HG03097 (cell line): ENCODE results near the gene ZNF660.
"Not testable (repeated sequence)": the region's sequence is repeated elsewhere in the genome, so short reads cannot be mapped to it uniquely, and the experiment has no call there.

Experiments
- ATAC-seq: cut with Tn5 transposase; IDR thresholded peaks from one replicate; pipeline ENCODE4 v1.9.1; 2021; ENCODE audit not compliant: unreplicated experiment, low FRiP score

ZNF660 gene

DNA sequence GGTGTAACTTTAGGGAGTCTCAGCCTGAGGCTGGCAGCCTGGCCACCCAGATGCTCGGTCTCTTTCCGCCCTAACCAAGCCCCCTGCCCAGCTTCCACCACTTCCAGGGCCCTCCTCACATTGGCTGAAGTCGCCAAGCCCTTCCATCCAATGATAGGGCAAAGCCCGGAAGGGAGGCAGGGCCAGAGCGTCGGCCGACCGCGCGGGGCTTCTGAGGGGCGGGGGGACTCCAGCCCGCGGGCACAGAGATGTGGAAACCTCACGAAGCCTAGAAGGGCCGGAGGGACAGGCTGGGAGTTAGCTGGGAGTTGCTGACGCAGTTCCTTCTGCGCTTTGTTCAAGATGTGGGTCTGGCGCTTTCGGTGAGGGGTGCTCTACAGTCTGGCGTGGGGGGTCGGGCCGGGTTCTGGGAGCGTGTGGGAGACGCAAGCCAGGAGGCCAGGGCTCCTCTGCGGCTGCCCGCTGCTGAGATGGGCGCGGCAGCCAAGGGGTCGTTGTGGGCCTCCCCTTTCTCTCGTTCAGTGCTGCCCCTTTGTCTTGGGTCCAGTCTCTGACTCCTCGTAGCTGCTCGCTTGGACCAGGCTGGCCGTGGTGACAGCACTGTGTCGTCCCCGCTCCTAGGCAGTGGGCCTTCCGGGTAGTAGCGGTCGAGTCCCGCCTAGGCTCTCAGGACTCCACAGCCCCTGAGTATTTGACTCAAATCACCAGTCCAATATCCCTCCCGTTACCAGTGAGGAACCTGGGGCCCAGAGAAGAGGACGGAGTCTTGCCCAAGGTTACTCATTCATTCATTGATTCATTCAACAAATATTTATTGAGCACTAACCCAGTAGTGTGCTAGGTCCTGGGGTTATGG lies at the start of gene ZNF660:
Gene ZNF660 (plus strand): TSS at position 319 of the 856 bp plus-strand sequence. CDS start 9,230 bp downstream, outside the sequence.
- no peak for ATAC-seq

DNA sequence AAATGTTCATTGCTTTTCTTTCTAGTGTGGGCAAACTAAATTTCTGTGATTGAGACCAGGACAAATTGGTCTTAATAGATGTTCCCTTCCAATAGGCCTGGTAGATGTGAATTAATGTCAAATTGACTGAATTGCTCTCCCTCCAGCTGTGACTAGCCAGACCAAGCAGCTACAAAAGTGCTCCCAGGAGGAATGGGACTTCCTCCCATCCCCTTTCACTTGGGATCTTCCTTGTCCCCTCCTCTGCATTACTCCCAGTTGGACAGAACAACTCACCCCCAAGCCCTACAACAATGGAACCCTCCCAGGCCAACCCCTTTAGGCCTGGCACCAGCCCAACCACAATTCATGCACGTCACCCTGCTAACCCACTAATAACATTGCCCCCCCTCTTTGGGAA lies 49.4 kb upstream of the ZNF660 start:
- ATAC-seq, result no peak

DNA sequence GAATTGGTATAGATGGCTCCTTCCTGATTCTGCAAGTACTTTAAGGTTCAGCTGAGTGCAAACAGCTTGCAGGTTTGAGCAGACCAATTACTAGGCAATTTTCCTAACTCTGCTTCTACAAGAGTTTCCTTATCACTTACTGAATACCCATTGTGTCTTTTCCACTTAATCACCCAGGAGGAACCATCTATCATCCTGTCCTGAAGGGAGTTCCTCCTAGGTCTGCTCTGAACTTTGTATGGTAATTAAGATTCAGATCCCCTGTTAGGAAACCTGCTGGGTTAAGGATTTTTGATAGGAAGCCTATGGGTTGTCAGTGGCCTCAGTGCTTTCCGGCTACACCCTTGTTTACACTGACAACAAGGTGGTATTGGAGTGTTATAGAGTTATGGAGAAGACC lies 40.0 kb upstream of the ZNF660 start:
- ATAC-seq, result not testable (repeated sequence)

DNA sequence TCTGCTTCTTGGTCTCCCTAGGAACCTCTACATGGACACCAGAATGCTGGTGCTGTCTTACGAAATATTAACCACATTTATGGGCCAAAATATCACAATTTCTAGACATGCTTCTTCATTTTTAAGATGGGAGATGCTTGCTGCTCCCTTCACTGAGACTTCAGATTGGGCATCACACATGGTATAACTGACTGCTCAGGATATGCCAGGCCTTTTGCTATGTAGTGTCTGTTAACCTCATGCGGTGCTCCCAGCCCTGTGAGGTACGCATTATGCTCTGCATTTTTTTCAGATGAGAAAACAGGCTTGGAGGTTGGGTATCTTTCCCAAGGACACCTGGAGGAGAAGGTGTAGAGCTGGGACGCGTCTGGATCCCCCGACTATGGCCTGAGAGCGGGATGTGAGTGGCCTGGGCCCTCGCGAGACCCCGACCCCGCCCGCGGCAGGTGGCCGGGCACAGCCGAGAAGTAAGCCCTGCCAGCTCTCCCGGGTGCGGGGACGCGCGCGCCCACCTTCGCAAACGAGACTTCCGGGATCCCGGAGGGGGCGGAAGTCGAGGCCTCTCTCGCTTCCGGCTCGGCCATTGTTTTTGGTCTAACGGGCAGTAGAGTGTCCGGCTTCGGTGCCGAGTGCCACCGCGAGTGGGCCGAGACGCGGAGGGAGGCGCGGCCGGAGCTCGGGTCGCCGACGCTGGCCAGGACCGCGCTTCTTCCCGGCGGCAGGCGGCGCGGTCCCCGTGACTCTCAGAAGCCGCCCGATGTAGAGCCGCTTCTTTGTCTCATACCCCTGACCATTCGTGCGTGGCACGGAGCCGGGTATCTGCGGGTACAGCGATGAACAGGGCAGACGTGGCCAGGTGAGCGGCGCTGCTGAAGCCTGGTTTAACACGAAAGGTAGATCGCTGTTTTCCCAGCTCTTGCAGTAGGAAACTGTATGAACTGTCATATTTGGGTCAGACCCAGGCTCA lies 29.9 kb upstream of the ZNF660 start, which contains the start of gene ZKSCAN7:
Gene ZKSCAN7 (plus strand): TSS at position 568 of the 967 bp plus-strand sequence. CDS start 1,855 bp downstream, outside the sequence.
- no peak for ATAC-seq

DNA sequence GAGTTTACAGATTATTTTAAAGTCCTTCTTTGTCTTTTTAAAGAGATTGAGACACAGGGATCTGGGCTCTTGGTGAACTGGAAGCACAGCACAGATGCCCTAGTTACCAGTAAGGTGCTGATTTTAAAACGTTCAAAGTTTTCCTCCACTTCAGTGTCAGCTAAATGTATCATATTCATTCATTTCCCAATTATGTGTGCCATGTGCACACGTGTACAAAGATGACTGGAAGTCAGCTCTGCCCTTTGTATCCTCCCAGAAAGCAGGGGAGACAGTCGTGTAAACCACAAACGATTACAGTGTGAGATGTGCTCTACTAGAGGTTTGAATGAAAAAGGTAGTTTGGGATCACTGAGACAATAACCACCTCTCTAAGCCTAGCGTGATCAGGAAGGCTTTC lies 29.0 kb upstream of the ZNF660 start:
- no peak for ATAC-seq

DNA sequence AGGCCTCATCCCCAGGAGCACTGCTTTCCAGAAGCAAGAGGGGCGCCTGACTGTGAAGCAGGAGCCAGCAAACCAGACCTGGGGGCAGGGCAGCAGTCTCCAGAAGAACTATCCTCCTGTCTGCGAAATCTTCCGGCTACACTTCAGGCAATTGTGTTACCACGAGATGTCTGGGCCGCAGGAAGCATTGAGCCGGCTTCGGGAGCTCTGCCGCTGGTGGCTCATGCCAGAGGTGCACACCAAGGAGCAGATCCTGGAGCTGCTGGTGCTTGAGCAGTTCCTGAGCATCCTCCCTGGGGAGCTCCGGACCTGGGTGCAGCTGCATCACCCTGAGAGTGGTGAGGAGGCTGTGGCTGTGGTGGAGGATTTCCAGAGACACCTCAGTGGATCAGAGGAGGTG lies 27.7 kb upstream of the ZNF660 start:
- no peak for ATAC-seq

DNA sequence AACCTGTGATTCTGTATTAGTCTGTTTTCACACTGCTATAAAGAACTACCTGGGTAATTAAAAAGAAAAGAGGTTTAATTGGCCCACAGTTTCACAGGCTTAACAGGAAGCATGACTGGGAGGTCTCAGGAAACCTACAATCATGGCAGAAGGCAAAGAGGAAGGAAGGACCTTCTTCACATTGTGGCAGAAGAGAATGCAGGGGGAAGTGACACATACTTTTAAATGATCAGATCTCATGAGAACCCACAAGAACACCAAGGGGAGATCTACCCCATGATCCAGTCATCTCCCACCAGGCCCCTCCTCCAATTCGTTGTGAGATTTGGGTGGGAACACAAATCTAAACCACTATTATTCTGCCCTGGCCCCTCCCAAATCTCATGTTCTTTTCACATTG lies 23.7 kb upstream of the ZNF660 start:
- ATAC-seq, result no peak

DNA sequence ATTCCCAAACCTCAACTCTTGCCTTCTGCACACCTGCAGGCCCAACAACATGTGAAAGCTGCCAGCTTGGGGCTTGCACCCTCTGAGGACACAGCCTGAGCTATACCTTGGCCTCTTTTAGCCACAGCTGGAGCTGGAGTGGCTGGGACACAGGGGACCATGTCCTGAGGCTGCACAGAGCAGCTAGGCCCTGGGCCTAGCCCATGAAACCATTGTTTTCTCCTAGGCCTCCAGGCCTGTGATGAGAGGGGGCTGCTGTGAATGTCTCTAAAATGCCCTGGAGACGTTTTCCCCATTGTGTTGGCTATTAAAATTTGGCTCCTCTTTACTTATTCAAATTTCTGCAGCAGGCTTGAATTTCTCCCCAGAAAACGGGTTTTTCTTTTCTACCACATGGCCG lies 22.6 kb upstream of the ZNF660 start:
- no peak for ATAC-seq

DNA sequence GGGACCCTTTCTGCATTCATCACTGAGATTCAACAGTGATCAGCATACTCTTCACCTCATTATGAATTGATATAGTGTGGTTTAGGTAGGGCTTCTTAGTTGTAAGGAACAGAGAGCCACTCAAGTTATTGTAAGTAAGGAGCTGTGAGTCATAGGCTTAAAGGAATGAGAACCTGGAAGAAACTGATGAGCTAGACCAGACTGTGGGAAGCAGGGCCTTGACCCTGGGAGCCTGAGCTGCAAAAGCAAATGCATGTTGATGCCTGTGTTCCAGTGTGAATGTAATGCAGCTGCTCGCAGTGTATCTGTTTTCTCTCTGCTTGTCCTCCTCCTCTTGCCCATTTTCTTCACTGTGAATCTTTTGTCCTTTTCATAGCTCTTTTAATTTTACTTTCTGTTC lies 16.2 kb upstream of the ZNF660 start:
- no peak for ATAC-seq

DNA sequence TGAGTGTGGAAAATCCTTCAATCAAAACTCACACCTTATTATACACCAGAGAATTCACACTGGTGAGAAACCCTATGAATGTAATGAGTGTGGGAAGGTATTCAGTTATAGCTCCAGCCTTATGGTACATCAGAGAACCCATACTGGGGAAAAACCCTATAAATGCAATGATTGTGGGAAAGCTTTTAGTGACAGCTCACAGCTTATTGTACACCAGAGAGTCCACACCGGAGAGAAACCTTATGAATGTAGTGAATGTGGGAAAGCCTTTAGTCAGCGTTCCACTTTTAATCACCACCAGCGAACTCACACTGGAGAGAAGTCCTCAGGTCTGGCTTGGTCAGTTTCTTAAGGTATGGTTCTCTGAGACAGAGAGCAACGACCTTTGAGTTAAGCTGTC lies 13.7 kb upstream of the ZNF660 start:
- no peak for ATAC-seq

DNA sequence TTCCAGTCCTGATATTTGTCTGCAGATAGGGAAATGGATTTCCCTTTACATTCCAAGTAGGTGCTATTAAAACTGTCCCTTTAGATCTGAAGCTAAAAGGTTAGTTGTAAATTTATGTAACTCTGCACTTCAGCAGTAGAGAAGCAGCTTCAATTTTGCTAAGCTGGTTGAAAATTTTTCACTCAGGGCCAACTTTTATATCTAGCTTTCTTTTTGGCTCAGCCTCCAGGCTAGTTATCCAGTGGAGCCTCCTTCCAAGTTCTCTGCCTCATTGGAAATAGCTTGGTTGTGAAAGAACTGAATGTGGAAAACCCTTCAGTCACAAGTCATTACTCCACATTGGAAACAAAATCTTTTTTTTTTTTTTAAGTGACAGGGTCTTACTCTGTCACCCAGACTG lies 8.2 kb upstream of the ZNF660 start:
- no peak for ATAC-seq

DNA sequence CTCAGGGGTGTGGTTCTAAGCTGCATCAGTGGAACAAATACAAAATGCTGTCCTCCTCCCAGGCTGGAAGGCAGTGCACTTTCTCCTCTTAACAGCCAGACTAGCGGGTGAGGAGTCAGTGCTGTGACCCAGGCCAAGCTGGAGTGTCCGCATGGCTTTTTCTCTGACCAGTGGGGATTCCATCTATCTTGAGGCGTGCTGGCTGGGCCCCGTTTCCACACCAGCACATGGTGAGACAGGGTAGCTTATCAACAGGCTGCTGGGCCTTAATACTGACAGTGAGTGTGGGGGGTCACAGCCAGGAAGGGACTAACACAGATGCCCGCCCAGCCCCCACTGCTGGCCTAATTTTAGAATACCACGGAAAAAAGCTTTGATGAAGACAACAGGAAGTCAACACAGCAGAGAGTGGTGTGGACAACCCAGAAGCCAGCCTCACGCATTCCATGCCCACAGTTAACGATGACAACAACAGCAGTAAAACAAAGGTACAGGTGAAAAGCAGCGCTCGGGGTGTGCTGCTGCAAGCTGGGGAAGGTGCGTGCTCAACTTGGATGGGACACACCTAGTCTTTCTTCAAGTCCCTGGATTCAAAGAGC lies 7.3 kb upstream of the ZNF660 start:
- not testable (repeated sequence) for ATAC-seq

DNA sequence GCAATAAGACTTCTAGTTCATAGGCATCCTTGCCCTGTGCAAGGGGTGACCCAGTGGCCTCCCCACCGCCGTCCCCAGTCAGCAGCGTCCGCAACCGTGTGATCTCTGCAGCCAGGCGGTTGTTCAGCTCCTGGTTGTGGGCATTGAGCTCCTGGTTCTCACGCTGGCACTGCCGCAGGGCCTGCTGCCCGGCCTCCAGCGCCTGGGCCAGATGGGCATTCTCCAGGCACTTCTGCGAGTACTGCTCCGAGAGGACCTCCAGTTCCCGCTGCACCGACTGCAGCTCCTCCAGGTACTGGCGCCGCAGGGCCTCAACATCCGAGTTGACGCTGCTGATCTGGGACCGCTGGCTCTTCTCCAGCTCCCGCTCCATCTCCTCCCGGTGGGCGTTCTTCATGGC lies 6.4 kb upstream of the ZNF660 start:
- not testable (repeated sequence) for ATAC-seq

DNA sequence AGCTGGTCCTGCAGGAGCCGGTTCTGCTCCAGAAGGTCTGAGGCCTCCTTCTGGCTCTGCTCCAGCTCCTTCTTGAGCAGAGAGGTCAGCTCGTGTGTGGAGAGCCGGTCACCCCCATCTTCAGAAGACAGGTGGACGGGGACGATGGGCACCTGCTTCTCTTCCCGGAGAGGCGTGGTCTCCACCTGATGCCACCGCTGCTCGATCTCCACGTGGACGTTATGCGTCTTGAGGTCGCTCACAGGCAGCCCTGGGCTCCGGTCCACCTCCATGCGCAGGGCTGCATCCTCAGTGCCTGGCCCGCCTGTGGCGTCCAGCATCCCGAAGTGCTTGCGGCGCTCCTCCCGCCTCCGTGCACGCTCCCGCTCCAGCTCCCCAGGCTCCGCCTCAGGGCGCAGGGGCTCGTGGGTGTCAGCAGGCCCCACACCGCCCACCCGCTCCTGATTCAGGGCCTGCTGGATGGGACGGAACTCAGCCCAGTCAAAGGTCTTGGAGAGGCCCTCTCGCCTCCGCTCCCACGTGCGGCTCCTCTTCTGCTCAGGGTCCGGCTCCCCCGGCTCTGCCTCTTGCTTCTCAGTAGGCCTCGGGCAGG lies 5.7 kb upstream of the ZNF660 start:
- ATAC-seq, result not testable (repeated sequence)

DNA sequence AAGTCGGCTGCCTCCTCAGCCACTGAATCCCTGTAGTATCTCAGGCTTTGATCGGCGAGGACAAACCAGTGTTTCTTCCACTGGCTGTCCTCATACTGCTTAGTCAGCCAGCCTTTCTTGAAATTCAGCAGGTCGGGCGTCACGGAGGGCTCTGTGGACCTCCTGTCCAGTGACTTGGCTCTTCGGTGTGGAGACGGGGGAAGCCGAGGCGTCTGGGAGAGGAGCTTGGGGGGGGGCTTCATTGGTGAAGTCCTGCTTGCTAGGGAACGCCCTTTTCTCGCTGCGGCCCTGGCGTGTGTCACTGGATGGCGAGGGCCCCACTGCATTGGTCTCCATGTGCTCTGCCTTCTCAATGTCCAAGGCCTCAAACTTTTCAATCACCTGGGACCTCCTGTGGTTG lies 5.0 kb upstream of the ZNF660 start:
- not testable (repeated sequence) for ATAC-seq

DNA sequence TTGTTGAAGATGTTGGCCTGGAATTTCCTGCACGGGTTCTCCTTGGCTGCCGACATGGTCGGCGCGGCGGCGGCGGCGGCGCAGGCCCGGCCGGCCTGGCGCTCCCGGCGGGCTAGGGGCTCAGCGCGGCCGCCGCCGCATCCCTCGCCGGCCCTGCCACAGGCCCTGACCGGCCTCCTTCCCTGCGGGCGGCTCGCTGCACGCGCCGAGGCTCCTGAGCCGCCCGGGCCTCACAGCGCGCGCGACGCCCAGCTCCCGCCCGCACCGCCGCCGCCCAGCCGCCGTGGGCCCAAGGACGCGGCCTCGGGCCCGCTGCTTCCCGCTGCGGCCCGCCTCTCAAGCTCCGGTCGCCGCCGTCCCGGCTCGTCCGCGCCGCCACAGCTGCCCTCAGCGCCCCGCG lies 3.8 kb upstream of the ZNF660 start:
- not testable (repeated sequence) for ATAC-seq

DNA sequence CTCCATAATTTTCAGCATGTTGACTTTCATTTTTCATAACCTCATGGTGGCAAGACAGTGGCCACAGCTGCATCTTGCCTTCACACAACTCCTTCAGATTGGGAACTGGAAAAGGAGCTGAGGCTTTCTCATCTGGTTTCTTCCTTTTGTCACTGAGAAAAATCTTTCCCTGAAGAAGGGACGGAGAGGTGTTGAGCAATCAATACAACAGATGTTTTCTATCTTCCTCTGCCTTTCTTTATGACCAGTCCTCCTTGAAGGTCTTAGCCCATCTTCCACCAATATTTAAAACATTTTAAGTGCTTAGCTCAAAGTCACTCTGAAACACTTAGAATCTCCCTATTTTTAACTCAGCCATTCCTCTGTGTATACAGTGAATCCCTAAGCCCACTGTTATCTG lies 11.9 kb downstream of the ZNF660 start:
- no peak for ATAC-seq

DNA sequence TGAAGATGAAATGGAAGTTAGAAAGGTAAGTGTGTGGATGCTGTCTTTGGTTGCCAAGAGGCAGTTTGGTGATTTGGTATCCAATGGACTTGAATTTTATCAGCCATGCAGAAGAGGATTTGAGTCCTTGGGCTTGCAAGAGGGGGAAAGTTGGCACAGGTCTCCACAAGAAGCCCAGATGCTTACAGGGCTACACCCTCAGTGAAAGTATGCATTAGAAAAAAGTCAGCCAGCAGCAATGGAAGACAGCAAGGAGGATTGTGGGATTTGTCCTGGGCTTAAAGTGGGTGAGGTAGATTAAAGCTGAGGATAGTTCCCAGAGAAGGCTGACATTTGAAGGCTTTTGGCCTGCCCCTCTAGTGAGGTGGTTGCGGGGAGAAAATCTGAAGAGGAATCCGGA lies 17.0 kb downstream of the ZNF660 start:
- ATAC-seq, result no peak

DNA sequence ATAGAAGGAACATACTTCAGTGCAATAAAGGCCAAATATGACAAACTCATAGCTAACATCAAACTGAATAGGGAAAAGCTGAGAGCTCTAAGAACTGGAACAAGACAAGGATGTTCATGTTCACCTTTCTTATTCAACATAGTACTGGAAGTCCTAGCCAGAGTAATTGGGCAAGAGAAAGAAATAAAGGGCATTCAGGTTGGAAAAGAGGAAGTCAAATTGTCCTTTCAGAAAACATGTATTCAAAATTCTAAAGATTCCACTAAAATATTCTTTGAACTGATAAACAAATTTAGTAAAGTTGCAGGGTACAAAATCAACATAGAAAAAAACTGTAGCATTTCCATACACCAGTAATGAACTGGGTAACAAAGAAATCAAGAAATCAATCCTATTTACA lies 27.9 kb downstream of the ZNF660 start:
- ATAC-seq, result no peak

DNA sequence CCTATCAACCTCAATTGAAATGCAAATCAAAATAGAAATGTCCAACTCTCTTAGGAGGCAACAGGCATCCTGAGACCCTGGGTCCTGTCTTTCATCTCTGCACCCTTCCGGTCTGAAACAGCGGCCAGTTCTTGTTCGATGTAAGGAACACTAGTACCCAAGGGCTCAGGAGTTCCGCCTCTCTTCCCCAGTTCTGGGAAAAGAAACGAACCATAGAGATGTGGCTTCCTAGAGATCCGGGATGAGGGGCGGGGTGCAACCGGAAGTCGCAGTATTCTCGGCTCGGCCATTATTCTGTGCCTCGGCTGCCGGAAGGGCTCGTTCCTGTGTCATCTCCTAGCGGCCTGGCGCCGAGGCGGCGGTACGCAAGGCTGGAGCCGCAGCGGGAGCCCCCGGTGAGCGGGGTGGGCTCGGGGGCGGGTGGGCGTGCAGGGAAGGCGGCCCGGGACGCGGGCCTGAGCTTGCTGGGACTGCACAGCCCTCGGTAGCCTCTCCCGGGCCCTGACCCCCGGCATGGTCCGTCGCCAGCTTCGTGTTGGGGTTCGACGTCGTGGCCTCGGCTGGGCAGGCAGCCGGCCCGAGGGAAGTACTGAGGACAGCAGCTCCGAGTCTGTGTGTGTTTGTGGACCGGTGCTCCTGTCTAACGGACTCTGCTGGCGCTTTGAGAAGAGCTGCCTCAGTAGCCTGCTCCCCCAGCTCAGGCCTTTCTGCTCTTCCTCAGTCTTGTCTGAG lies 40.2 kb downstream of the ZNF660 start, which contains the start of gene ZNF197:
Gene ZNF197 (plus strand): TSS at position 288 of the 732 bp plus-strand sequence. CDS start 4,119 bp downstream, outside the sequence.
- ATAC-seq, result peak; percentile 85
